GM23338 (cell line): ENCODE data around the gene SPRYD7. TPM values are rescaled to one million over a fixed set of nuclear protein-coding genes. Genes with fewer than 3 reads are reported as not detected.

Source experiments
- ATAC-seq: fragments of 200-7000 bp; cut with Tn5 transposase; 3 replicates; pipeline ENCODE4 v1.9.1; 2020
- DNase-seq: peaks from one replicate; pipeline ENCODE4 v3.0.0-alpha.2; 2015; ENCODE audit warnings: low spot score
- H2AFZ ChIP-seq: fragments of 200-600 bp; sonication (generic); 2 replicates; pipeline ENCODE4 v1.8.0; 2016; ENCODE audit warnings: antibody characterized with exemption, mild to moderate bottlenecking, moderate library complexity
- H3F3A ChIP-seq: fragments of 200-600 bp; sonication (generic); replicated peaks from 2 replicates; pipeline ENCODE4 v1.8.0; 2017; ENCODE audit warnings: antibody characterized with exemption, mixed run types, low read depth
- H3K27ac ChIP-seq: fragments of 200-600 bp; sonication (generic); 2 replicates; pipeline ENCODE4 v1.6.1; 2016; ENCODE audit warnings: low read depth
- H3K27me3 ChIP-seq: fragments of 200-600 bp; sonication (generic); 2 replicates; pipeline ENCODE4 v1.8.0; 2016; ENCODE audit warnings: mild to moderate bottlenecking, mixed run types, moderate library complexity; ENCODE audit not compliant: insufficient read depth
- H3K36me3 ChIP-seq: fragments of 200-600 bp; sonication (generic); 2 replicates; pipeline ENCODE4 v1.8.0; 2016; ENCODE audit warnings: mild to moderate bottlenecking; ENCODE audit not compliant: insufficient read depth
- H3K4me1 ChIP-seq: fragments of 200-600 bp; sonication (generic); 2 replicates; pipeline ENCODE4 v1.8.0; 2016; ENCODE audit warnings: mild to moderate bottlenecking, moderate library complexity; ENCODE audit not compliant: insufficient read depth
- H3K4me2 ChIP-seq: fragments of 200-600 bp; sonication (generic); 2 replicates; pipeline ENCODE4 v1.7.1; 2017; ENCODE audit warnings: mixed run types
- H3K4me3 ChIP-seq: fragments of 200-600 bp; sonication (generic); 2 replicates; pipeline ENCODE4 v1.6.1; 2016; ENCODE audit warnings: mixed run types
- H3K79me2 ChIP-seq: fragments of 200-600 bp; sonication (generic); replicated peaks from 2 replicates; pipeline ENCODE4 v1.8.0; 2017; ENCODE audit warnings: mild to moderate bottlenecking; ENCODE audit not compliant: insufficient read depth
- H3K9me2 ChIP-seq: fragments of 200-600 bp; sonication (generic); 2 replicates; pipeline ENCODE4 v1.8.0; 2017; ENCODE audit not compliant: insufficient read depth
- H4K20me1 ChIP-seq: fragments of 200-600 bp; sonication (generic); replicated peaks from 2 replicates; pipeline ENCODE4 v1.8.0; 2017; ENCODE audit warnings: mild to moderate bottlenecking; ENCODE audit not compliant: insufficient read depth
- H3K27ac Mint-ChIP-seq: 2 replicates; pipeline ENCODE4 v1.8.0; 2020; ENCODE audit warnings: inconsistent platforms, mild to moderate bottlenecking, moderate library complexity, mixed read lengths
- H3K27me3 Mint-ChIP-seq: 3 replicates; pipeline ENCODE4 v1.8.0; 2022; ENCODE audit warnings: low read depth, mild to moderate bottlenecking, moderate library complexity, mixed read lengths, inconsistent platforms; ENCODE audit not compliant: insufficient read depth, poor library complexity
- H3K36me3 Mint-ChIP-seq: 3 replicates; pipeline ENCODE4 v1.8.0; 2021; ENCODE audit warnings: low read depth, mild to moderate bottlenecking, inconsistent platforms, moderate library complexity, mixed read lengths
- H3K4me1 Mint-ChIP-seq: 3 replicates; pipeline ENCODE4 v1.8.0; 2020; ENCODE audit warnings: mild to moderate bottlenecking, inconsistent platforms, mixed read lengths
- H3K4me3 Mint-ChIP-seq: 3 replicates; pipeline ENCODE4 v1.8.0; 2021; ENCODE audit warnings: moderate library complexity, mild to moderate bottlenecking, inconsistent platforms, mixed read lengths
- H3K9me3 Mint-ChIP-seq: 3 replicates; pipeline ENCODE4 v1.8.0; 2020; ENCODE audit warnings: moderate library complexity, mild to moderate bottlenecking, inconsistent platforms, mixed read lengths
- CREB1 ChIP-seq: fragments of 250-450 bp; sonication (Bioruptor Pico); IDR thresholded peaks from 2 replicates; pipeline ENCODE4 v1.5.0; 2020; ENCODE audit warnings: low read depth, mild to moderate bottlenecking, moderate library complexity
- CTCF ChIP-seq, 2 experiments: fragments of 200-600 bp in 1 of 2; sonication (generic) in 1 of 2; conservative IDR thresholded peaks; 2 replicates each; pipeline versions ENCODE4 v1.5.1 to v1.6.1; 2016 to 2017; ENCODE audit warnings: antibody characterized with exemption in 2 of 2, low read depth in 2 of 2, mild to moderate bottlenecking in 2 of 2, moderate library complexity in 1 of 2
- EZH2 ChIP-seq: fragments of 200-600 bp; sonication (generic); IDR thresholded peaks from one replicate; pipeline ENCODE4 v1.8.0; 2017; ENCODE audit warnings: antibody characterized with exemption, mild to moderate bottlenecking, low read depth; ENCODE audit not compliant: unreplicated experiment
- POLR2AphosphoS5 ChIP-seq: IDR thresholded peaks from 2 replicates; pipeline ENCODE4 v1.6.1; 2016; ENCODE audit warnings: antibody characterized with exemption, low read depth
- STAT1 ChIP-seq: IDR thresholded peaks from one replicate; pipeline ENCODE4 v1.6.1; 2016; ENCODE audit warnings: antibody characterized with exemption; ENCODE audit not compliant: unreplicated experiment
- ZNF114 ChIP-seq: fragments of 250-450 bp; sonication (Bioruptor Pico); IDR thresholded peaks from 2 replicates; pipeline ENCODE4 v1.5.0; 2020; ENCODE audit warnings: mild to moderate bottlenecking, moderate library complexity
- ZNF331 ChIP-seq: fragments of 250-450 bp; sonication (Bioruptor Pico); IDR thresholded peaks from 2 replicates; pipeline ENCODE4 v1.5.0; 2020; ENCODE audit warnings: low read depth, mild to moderate bottlenecking, moderate library complexity
- polyA plus RNA-seq: library from polyadenylated mRNA; unstranded; fragments of >200 nt; fragmentation: Nextera tagmentation; extraction: Ambion mirVana; gene quantifications from 2 replicates; pipeline ENCODE4 v1.2.1, GENCODE V29; 2016
- total RNA-seq: library from RNA; depleted of rRNA; stranded (reverse); fragments of >200 nt; shearing (Covaris generic); gene quantifications from 2 replicates; pipeline ENCODE4 v1.2.3, GENCODE V29; 2014
- TF ChIP-seq, protein P1 (sequence below): fragments of 250-450 bp; sonication (Bioruptor Pico); IDR thresholded peaks from 2 replicates; pipeline ENCODE4 v1.5.0; 2020; ENCODE audit warnings: mild to moderate bottlenecking, moderate library complexity

Gene SPRYD7
- total and polyA plus RNA-seq, 2 experiments from 2014 or later, result 2.9 to 7.4 TPM

- no peak overlapping the region for H2AFZ ChIP-seq
Measured at GRCh38 chr13:49869519-49869918, 66.6 kb downstream of the SPRYD7 start.

More at GRCh38 chr13:49869519-49869918, 66.6 kb downstream of the SPRYD7 start:
- H3K4me1 Mint-ChIP-seq, result no peaks in the 10 kb centered on the region
- DNase-seq (peak; percentile 73), ATAC-seq (peak; percentile 89)
- no peak overlapping the region for H3K4me3 ChIP-seq
- H3K36me3 ChIP-seq, result no peaks in the 10 kb centered on the region
- TF ChIP-seq ZNF114 (no peak), ZNF331 (CRISPR knock-in tag) (no peak), STAT1 (no peak), CREB1 (CRISPR knock-in tag) (no peak), EZH2 (no peak), CTCF (conservative IDR thresholded peaks at IDR 0.05; ENCODE audit: low read depth in 2 of 2) (peak; percentile 69 to 72), POLR2AphosphoS5 (no peak)
- TF ChIP-seq, protein P1, sequence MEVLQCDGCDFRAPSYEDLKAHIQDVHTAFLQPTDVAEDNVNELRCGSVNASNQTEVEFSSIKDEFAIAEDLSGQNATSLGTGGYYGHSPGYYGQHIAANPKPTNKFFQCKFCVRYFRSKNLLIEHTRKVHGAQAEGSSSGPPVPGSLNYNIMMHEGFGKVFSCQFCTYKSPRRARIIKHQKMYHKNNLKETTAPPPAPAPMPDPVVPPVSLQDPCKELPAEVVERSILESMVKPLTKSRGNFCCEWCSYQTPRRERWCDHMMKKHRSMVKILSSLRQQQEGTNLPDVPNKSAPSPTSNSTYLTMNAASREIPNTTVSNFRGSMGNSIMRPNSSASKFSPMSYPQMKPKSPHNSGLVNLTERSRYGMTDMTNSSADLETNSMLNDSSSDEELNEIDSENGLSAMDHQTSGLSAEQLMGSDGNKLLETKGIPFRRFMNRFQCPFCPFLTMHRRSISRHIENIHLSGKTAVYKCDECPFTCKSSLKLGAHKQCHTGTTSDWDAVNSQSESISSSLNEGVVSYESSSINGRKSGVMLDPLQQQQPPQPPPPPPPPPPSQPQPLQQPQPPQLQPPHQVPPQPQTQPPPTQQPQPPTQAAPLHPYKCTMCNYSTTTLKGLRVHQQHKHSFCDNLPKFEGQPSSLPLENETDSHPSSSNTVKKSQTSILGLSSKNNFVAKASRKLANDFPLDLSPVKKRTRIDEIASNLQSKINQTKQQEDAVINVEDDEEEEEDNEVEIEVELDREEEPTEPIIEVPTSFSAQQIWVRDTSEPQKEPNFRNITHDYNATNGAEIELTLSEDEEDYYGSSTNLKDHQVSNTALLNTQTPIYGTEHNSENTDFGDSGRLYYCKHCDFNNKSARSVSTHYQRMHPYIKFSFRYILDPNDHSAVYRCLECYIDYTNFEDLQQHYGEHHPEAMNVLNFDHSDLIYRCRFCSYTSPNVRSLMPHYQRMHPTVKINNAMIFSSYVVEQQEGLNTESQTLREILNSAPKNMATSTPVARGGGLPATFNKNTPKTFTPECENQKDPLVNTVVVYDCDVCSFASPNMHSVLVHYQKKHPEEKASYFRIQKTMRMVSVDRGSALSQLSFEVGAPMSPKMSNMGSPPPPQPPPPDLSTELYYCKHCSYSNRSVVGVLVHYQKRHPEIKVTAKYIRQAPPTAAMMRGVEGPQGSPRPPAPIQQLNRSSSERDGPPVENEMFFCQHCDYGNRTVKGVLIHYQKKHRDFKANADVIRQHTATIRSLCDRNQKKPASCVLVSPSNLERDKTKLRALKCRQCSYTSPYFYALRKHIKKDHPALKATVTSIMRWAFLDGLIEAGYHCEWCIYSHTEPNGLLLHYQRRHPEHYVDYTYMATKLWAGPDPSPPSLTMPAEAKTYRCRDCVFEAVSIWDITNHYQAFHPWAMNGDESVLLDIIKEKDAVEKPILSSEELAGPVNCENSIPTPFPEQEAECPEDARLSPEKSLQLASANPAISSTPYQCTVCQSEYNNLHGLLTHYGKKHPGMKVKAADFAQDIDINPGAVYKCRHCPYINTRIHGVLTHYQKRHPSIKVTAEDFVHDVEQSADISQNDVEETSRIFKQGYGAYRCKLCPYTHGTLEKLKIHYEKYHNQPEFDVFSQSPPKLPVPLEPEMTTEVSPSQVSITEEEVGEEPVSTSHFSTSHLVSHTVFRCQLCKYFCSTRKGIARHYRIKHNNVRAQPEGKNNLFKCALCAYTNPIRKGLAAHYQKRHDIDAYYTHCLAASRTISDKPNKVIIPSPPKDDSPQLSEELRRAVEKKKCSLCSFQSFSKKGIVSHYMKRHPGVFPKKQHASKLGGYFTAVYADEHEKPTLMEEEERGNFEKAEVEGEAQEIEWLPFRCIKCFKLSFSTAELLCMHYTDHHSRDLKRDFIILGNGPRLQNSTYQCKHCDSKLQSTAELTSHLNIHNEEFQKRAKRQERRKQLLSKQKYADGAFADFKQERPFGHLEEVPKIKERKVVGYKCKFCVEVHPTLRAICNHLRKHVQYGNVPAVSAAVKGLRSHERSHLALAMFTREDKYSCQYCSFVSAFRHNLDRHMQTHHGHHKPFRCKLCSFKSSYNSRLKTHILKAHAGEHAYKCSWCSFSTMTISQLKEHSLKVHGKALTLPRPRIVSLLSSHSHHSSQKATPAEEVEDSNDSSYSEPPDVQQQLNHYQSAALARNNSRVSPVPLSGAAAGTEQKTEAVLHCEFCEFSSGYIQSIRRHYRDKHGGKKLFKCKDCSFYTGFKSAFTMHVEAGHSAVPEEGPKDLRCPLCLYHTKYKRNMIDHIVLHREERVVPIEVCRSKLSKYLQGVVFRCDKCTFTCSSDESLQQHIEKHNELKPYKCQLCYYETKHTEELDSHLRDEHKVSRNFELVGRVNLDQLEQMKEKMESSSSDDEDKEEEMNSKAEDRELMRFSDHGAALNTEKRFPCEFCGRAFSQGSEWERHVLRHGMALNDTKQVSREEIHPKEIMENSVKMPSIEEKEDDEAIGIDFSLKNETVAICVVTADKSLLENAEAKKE (CRISPR knock-in tag), result no peak
- peaks cover 37% of the 10 kb centered on the region for H3K9me3 Mint-ChIP-seq
- H3K79me2 ChIP-seq, result no peaks in the 10 kb centered on the region
- peaks cover 6% of the 10 kb centered on the region for H3K36me3 Mint-ChIP-seq
- H3K27ac Mint-ChIP-seq, result no peak overlapping the region
- H3K4me3 Mint-ChIP-seq, result no peak overlapping the region
- H3K9me2 ChIP-seq, result no peaks in the 10 kb centered on the region; the same call in 1 of the 2 replicates
- H3K4me2 ChIP-seq, result no peak overlapping the region
- no peaks in the 10 kb centered on the region for H3K27me3 ChIP-seq
- H4K20me1 ChIP-seq, result no peaks in the 10 kb centered on the region
- no peaks in the 10 kb centered on the region for H3K27me3 Mint-ChIP-seq
- no peaks in the 10 kb centered on the region for H3F3A ChIP-seq
- no peak overlapping the region for H3K27ac ChIP-seq
- no peaks in the 10 kb centered on the region for H3K4me1 ChIP-seq
